Activated naive CD8-positive, alpha-beta T cell treated with anti-CD3 and anti-CD28 coated beads, Interleukin-2, amount 50 U/mL, for 16 hours (primary cell): ENCODE measurements around the gene ZNF263.
A peak's percentile ranks its signal among the peaks of the same experiment; 100 is the strongest.
"Not testable (repeated sequence)": the region's sequence is repeated elsewhere in the genome, so short reads cannot be mapped to it uniquely, and the experiment has no call there.

Source experiments
- DNase-seq: peaks from one replicate; pipeline ENCODE4 v3.0.0-alpha.2; 2020; ENCODE audit warnings: low read depth, low spot score

Gene ZNF263

DNA sequence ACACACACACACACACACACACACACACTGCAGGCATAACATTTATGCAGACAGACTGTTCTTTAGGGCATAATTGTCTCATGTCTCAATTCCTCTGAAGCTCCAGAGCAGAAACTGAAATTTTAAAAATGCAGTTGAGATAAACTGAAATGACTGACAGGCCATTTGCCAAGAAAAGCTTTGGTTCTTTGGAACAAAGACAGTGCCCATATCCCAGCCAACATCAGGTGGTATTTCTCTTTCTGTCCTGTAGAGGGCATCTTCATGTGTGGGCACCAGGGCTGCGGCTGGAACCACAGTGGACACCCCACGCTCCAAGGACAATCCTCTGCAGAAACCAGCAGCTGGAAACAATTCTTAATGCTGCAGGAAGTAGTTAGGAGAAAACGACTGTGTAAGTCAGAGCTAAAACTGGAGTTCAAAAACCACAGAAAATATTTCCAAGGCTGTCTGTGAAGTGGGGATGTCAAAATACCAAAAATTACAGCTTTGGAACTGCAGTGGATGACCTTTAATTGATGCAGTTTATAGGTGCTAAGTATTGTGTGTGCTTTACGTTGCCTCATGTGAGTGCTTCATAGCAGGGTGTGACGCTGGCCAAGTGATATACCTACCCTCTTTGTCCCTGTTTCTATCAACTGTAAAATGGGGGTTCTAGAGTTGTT, 16.3 kb upstream of the ZNF263 start:
- no peak for DNase-seq

DNA sequence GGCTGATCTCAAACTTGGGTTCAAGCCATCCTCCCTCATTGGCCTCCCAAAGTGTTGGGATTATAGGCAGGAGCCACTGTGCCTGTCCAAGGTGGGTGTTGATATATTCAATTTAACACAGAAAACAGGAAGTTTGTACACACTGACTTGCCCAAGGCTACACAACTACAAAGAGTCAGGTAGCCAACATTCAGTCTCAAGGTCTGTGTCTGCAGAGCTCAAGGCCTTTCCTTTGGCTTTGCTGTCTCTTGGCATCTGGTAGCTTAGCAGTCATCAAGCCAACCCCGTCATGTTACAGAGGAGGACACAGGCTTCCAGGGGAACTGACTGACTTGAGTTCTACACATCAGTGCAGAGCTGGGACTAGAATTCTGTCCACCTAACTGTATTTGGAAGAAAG, 15.0 kb upstream of the ZNF263 start:
- DNase-seq = no peak

DNA sequence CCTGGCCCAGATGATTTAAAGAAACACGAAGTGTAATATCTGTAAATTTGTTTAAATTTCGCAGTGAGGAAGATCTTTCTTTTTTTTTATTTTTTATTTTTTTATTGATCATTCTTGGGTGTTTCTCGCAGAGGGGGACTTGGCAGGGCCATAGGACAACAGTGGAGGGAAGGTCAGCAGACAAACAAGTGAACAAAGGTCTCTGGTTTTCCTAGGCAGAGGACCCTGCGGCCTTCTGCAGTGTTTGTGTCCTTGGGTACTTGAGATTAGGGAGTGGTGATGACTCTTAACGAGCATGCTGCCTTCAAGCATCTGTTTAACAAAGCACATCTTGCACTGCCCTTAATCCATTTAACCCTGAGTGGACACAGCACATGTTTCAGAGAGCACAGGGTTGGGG, 12.6 kb upstream of the ZNF263 start:
- not testable (repeated sequence) for DNase-seq

GRCh38 chr16:3271281-3271680, 12.0 kb upstream of the ZNF263 start:
- not testable (repeated sequence) for DNase-seq

DNA sequence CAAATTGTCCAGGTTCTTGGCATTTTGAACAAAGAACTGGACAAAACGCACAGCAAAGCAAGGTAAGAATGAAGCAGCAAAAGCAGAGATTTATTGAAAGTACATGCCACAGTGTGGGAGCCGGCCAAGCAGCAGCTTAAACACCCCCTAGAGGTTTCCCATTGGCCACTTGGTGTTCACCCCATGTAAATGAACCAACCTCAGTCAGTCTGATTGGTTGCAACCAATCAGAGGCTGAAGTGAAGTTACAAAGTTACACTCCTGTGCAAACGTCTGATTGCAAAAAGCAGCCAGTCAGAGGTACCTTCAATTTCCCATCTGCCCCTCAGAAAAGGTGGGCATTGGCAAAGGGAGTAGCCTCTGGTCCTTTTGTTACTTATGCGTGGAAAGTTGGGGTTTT, 8.8 kb upstream of the ZNF263 start:
- DNase-seq = no peak

DNA sequence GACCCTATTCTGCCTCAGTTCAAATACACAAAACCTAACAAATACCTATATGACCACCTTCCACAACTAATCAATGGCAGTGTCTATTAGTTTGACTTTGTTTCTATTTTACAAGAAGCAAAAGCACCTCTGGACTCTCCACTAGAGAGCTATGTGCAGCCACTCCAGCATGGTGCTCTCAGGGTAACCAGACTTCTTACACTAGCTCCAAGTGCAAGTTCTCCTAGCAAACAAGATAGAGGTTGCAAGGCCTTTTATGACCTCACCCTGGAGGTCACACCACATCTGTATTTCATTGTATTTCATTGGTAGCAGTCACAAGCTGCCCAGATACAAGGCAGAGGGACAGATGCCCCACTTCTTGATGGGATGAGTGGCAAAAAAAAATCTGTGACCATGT, 8.3 kb upstream of the ZNF263 start:
- DNase-seq = no peak

DNA sequence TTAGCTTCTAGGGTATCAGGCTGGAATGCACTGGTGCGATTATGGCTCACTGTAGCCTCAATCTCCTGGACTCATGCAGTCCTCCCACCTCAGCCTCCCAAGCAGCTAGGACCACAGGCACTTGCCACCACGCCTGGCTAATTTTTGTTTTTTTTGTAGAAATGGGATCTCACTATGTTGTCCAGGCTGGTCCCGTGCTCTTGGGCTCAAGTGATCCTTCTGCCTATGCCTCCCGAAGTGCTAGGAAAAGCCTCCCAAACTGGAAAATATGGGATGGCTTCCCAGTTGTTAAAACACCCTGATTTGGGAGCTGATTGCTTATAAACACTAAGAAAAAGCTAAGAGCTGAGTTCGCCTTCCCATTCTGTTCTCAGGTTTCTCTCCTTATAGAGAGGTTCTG, 6.6 kb upstream of the ZNF263 start:
- DNase-seq = no peak

GRCh38 chr16:3281222-3281820, 2.0 kb upstream of the ZNF263 start:
- no peak for DNase-seq

GRCh38 chr16:3282103-3282729, 1.1 kb upstream of the ZNF263 start:
- DNase-seq = no peak

- no peak for DNase-seq
Observed at GRCh38 chr16:3283543-3284447, 504 bp downstream of the ZNF263 start.

- DNase-seq = no peak
Observed at GRCh38 chr16:3285131-3285530, 1.8 kb downstream of the ZNF263 start.

DNA sequence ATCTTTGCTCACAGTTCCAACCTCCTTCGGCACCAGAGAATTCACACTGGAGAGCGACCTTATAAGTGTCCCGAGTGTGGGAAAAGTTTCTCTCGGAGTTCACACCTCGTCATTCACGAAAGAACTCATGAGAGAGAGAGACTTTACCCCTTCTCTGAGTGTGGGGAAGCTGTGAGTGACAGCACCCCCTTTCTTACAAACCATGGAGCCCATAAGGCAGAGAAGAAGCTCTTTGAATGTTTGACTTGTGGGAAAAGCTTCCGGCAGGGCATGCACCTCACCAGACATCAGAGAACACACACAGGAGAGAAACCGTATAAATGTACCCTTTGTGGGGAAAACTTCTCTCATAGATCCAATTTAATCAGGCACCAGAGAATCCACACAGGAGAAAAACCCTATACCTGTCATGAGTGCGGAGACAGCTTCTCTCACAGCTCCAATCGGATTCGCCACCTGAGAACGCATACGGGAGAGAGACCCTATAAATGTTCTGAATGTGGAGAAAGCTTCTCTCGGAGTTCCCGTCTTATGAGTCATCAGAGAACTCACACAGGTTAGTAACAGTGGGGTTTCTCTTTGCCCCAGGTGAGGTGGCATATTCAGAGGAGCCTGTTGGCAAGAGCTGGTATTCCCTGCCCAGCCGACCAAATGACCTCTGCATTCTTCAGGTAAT, 6.8 kb downstream of the ZNF263 start:
- DNase-seq = no peak

GRCh38 chr16:3292604-3293003, 9.3 kb downstream of the ZNF263 start:
- DNase-seq = no peak

GRCh38 chr16:3295209-3295608, 11.9 kb downstream of the ZNF263 start:
- DNase-seq = no peak

- no peak for DNase-seq
Observed at GRCh38 chr16:3295783-3296182, 12.5 kb downstream of the ZNF263 start.

DNA sequence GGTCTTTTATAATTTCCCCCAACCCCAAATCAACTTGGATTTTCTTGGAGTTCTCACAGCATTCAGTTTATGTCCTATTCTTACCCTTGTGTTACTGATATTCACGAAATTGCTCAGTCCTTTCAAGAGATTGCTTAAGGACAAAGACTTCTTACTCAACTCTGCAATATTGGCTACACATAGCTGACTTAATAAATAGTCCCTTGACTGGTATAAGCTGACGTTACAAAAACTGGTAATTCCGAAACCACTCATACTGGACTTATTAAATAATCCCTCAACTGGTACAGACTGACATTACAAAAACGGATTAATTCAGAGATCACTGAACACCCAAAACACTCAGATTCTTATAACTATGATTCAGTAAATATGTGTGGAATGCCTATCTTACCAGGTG, 21.1 kb downstream of the ZNF263 start:
- DNase-seq = no peak

- peak; percentile 51 for DNase-seq
Observed at GRCh38 chr16:3305109-3306068, 22.1 kb downstream of the ZNF263 start, which contains the start of the genes TIGD7 and ZNF75A. Gene TIGD7 (minus strand): TSS chr16:3305430. CDS start chr16:3300614, 4,816 bp downstream. Gene ZNF75A (plus strand): TSS chr16:3305497. CDS start chr16:3308429, 2,932 bp downstream.

GRCh38 chr16:3306078-3306477, 22.8 kb downstream of the ZNF263 start:
- no peak for DNase-seq

DNA sequence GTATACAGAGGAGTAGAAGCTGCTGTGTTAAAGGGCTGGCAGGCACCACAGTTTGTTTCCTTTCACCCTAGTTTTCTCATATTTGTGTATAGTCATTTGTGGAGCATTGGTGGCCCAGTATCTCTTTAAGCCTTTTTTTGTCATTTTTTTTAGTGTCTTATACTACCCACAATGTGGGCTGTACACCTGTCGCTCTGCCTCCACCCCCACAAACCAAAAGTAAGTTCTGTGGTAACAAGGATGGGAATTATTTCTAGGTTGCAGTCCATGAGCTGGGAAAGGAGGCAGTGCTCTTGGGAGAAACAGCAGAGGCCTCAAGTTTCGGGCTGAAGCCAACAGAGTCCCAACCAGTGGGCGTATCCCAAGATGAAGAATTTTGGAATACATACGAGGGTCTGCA, 28.2 kb downstream of the ZNF263 start:
- no peak for DNase-seq

DNA sequence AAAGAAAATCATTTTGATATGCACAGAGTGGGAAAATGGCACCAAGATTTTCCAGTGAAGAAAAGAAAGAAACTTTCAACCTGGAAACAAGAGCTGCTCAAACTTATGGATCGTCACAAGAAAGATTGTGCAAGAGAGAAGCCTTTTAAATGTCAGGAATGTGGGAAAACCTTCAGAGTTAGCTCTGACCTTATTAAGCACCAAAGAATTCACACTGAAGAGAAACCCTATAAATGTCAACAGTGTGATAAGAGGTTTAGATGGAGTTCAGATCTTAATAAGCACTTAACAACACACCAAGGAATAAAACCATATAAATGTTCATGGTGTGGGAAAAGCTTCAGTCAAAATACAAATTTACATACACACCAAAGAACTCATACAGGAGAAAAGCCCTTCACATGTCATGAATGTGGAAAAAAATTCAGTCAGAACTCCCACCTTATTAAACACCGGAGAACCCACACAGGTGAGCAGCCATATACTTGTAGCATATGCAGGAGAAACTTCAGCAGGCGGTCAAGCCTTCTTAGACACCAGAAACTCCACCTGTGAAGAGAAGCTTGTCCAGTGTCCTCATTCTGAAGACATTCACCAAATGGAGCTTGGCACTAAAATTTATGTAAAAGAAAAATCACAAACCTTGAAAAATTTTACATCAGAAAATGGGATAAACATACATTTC, 34.2 kb downstream of the ZNF263 start:
- no peak for DNase-seq
